Thyroid gland (tissue), 4 donors: ENCODE results near the gene HSPA4.

Experiments used
- POLR2A ChIP-seq, 2 donors: fragments of 450-650 bp; IDR thresholded peaks; one replicate each; pipeline ENCODE4 v1.6.1; 2017; ENCODE audit warnings: antibody characterized with exemption in 2 of 2, mild to moderate bottlenecking in 2 of 2, moderate library complexity in 1 of 2
- TF ChIP-seq, protein P1 (sequence below), 6 experiments: fragments of 200-600 bp in 3 of 6; fragments of 450-650 bp in 3 of 6; sonication (generic) in 3 of 6; IDR thresholded peaks; one replicate each; pipeline ENCODE4 v1.5.1; 2016 to 2019; ENCODE audit warnings: antibody characterized with exemption in 6 of 6, mild to moderate bottlenecking in 2 of 6, inconsistent platforms in 1 of 6, moderate library complexity in 1 of 6

DNA sequence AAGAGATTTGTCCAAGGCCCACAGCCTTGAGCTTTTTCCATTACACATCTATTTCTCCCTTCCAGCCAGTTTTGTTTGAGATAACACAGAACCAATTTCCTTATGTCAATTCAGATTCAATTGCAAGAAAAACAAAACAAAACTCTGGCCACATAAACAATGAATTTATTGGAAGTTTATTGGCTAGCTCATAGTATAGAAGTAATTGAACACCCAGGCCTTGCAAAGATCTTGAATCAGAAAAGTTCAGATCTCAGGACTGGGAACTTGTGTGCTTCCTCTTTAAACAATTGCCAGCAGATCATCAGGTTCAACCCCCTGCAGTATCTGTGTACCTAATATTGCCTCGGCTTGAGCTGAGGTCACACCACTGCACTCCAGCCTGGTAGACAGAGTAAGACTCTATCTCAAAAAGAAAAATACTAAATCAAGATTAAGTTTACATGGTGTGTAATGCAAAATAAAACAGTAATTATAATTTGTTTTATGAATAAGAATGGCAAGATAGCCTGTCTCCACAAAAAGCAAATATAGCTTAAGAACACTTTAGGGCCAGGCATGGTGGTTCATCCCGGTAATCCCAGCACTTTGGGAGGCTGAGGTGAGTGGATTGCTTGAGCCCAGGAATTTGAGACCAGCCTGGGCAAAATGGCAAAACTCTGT, 21.3 kb upstream of the HSPA4 start:
- TF ChIP-seq, protein P1, sequence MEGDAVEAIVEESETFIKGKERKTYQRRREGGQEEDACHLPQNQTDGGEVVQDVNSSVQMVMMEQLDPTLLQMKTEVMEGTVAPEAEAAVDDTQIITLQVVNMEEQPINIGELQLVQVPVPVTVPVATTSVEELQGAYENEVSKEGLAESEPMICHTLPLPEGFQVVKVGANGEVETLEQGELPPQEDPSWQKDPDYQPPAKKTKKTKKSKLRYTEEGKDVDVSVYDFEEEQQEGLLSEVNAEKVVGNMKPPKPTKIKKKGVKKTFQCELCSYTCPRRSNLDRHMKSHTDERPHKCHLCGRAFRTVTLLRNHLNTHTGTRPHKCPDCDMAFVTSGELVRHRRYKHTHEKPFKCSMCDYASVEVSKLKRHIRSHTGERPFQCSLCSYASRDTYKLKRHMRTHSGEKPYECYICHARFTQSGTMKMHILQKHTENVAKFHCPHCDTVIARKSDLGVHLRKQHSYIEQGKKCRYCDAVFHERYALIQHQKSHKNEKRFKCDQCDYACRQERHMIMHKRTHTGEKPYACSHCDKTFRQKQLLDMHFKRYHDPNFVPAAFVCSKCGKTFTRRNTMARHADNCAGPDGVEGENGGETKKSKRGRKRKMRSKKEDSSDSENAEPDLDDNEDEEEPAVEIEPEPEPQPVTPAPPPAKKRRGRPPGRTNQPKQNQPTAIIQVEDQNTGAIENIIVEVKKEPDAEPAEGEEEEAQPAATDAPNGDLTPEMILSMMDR (IDR thresholded peaks at IDR 0.05): no peak
- TF ChIP-seq POLR2A (IDR thresholded peaks at IDR 0.05): no peak
